GM21576 (cell line): ENCODE data around the gene NRP1.

Experiments
- ATAC-seq: cut with Tn5 transposase; IDR thresholded peaks from one replicate; pipeline ENCODE4 v1.9.1; 2021; ENCODE audit warnings: mild to moderate bottlenecking, moderate library complexity; ENCODE audit not compliant: unreplicated experiment

NRP1 gene

GRCh38 chr10:33293531-33294170 lies 40.8 kb downstream of the NRP1 start:
- no peak for ATAC-seq

GRCh38 chr10:33293076-33293475 lies 41.4 kb downstream of the NRP1 start:
- ATAC-seq = no peak

GRCh38 chr10:33291053-33291592 lies 43.3 kb downstream of the NRP1 start:
- ATAC-seq = no peak

- no peak for ATAC-seq
Measured at GRCh38 chr10:33290321-33291052, 44.0 kb downstream of the NRP1 start.

GRCh38 chr10:33289776-33290175 lies 44.7 kb downstream of the NRP1 start:
- no peak for ATAC-seq

GRCh38 chr10:33288127-33288526 lies 46.3 kb downstream of the NRP1 start:
- ATAC-seq = no peak

- no peak for ATAC-seq
Measured at GRCh38 chr10:33287112-33287511, 47.4 kb downstream of the NRP1 start.

- ATAC-seq = no peak
Measured at GRCh38 chr10:33286157-33286934, 48.1 kb downstream of the NRP1 start.

- no peak for ATAC-seq
Measured at GRCh38 chr10:33284945-33285344, 49.5 kb downstream of the NRP1 start.

GRCh38 chr10:33279811-33280602 lies 54.5 kb downstream of the NRP1 start:
- no peak for ATAC-seq

GRCh38 chr10:33279276-33279675 lies 55.2 kb downstream of the NRP1 start:
- no peak for ATAC-seq

GRCh38 chr10:33278198-33278597 lies 56.3 kb downstream of the NRP1 start:
- no peak for ATAC-seq

- ATAC-seq = no peak
Measured at GRCh38 chr10:33277135-33277536, 57.3 kb downstream of the NRP1 start.

- ATAC-seq = no peak
Measured at GRCh38 chr10:33276282-33276923, 58.1 kb downstream of the NRP1 start.

GRCh38 chr10:33274096-33274785 lies 60.2 kb downstream of the NRP1 start:
- no peak for ATAC-seq

GRCh38 chr10:33273295-33274002 lies 61.0 kb downstream of the NRP1 start:
- no peak for ATAC-seq

GRCh38 chr10:33272635-33273034 lies 61.8 kb downstream of the NRP1 start:
- ATAC-seq = no peak

GRCh38 chr10:33271969-33272583 lies 62.4 kb downstream of the NRP1 start:
- no peak for ATAC-seq

- ATAC-seq = no peak
Measured at GRCh38 chr10:33270971-33271370, 63.5 kb downstream of the NRP1 start.
